HS-5 (cell line): Measurements from ENCODE around the gene HYAL2.
A peak's percentile ranks its signal among the peaks of the same experiment; 100 is the strongest.

Experiments
- DNase-seq: peaks from one replicate; pipeline ENCODE4 v3.0.0-alpha.2; 2012; ENCODE audit warnings: low read depth

Gene HYAL2, protein sequence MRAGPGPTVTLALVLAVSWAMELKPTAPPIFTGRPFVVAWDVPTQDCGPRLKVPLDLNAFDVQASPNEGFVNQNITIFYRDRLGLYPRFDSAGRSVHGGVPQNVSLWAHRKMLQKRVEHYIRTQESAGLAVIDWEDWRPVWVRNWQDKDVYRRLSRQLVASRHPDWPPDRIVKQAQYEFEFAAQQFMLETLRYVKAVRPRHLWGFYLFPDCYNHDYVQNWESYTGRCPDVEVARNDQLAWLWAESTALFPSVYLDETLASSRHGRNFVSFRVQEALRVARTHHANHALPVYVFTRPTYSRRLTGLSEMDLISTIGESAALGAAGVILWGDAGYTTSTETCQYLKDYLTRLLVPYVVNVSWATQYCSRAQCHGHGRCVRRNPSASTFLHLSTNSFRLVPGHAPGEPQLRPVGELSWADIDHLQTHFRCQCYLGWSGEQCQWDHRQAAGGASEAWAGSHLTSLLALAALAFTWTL

DNA sequence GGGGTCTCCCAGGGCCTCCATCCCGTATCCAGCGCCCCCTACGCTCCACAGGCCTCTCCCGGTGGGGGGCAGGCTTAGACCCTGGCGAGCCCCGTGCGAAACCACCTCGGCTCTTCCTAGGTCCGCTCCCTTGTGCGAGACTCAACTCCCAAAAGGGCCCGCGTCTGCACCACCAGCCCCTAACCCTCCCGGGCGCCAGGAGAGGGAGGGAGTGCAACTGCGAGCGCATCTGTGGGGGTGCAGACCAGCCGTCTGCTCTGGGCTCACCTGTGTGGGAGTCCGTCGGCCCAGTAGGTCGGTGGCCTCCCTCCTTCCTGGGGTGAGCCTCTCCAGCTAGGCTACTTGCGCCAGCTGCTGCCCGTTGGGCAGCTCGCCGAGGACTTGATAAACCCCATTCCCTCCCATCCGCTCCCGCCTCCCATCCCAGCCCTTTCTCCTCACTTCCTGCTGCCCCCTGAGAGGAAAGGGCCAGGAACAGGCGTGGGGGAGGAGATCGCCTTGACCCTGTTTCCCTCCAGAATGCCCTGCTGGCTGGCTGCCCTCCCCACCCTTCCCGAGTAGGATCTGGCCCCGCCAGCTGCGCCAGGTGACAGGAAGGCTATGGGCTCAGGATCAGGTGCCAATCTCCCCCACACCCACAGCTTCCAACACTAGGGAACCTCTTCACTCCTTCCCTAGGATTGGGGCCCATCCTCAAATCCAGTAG, at the start of gene HYAL2:
Gene HYAL2, minus strand, starts transcription at position 360 of the 706 bp plus-strand sequence. CDS start 2,256 bp downstream, outside the sequence.
- DNase-seq = no peak

DNA sequence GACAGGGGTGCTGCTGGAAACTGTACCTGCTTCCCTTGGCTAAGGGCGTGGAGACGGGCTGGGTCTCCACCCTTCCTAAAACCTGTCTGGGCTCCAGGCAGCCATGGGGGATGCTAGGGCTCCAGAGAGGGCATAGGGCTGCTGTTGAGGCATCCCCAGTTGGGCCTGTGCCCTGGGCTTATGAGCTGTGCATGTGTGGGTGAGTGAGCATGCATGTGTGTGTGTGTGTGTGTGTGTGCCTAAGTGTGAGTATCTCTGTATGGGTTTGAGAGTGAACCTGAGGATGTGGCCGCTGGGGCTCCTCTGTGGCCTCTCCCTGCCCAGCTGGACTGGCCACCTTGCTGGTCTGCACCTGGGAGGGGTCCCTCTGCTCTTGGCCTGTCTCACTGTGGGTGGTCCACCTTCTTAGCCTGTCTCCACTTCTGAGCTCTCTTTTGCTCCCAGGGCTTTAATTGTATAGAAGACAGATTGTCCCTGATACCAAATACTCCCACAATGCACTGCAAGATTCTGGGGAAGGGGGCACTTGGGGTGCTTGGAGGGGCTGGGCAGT, 48.7 kb upstream of the HYAL2 start:
- DNase-seq = no peak

DNA sequence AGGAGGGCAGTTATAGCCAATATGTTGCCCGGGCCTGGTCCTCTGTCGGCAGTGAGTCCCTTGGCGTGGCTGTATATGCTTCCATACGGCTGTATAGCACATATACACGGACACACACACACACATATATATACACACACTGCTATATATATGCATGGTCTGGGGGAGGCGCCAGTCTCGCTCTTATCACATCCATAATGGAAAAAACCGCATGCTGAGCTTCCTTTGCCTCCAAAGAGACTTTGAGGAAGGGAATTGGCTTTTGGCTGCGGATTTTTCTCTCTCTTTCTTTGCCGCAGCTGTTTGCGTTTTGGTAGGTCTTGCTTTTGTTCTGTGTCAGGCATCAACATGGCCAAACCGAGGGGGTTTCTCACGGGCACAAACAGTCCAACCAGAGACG, 48.0 kb upstream of the HYAL2 start:
- DNase-seq = no peak

DNA sequence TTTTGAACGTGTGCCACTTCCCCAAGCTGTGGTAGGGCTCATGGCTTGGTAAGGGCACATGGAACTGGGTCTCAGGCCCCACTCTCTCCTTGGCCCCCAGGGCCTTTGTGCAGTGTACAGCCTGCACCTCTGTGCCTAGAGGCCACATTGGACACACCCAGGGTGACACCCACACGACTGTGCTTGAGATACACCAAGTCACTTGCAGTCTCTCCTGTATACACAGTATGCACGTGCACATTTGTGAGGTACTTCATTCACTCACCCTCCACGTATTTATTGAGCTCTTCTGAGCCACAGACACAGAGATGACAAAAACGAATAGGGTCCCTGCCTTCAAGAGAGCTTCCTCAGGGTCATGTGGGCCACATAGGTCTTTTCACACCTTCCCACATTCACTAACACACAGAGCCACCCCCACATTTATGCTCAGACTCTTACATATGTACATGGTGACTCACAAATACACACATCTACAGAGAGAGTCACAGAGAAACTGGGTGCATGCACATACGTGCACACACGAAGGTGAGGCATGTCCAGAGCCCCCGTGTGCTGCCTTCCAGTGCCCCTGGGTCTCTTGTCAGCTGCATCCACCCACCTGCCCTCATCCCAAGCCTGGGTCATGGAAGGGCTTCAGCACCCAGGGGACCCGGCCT, 46.6 kb upstream of the HYAL2 start:
- no peak for DNase-seq

DNA sequence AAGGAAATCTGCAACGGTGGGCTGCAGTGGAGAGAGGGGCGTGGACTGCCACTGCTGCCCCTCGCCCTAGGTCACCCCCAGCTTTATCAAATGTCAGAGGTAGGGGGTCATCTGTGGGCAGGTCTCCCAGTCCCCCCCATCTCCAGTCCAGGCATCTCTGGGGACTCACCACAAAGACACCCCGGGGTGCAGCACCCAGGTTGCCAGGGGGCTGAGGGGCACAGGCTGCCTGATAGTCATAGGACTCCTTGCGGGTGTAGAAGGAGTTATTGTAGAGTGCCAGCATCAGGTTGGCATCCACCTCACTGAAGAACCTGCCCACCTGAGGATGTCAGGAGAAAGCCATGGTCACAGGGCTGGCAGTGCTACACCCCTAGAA, 43.3 kb upstream of the HYAL2 start:
- no peak for DNase-seq

DNA sequence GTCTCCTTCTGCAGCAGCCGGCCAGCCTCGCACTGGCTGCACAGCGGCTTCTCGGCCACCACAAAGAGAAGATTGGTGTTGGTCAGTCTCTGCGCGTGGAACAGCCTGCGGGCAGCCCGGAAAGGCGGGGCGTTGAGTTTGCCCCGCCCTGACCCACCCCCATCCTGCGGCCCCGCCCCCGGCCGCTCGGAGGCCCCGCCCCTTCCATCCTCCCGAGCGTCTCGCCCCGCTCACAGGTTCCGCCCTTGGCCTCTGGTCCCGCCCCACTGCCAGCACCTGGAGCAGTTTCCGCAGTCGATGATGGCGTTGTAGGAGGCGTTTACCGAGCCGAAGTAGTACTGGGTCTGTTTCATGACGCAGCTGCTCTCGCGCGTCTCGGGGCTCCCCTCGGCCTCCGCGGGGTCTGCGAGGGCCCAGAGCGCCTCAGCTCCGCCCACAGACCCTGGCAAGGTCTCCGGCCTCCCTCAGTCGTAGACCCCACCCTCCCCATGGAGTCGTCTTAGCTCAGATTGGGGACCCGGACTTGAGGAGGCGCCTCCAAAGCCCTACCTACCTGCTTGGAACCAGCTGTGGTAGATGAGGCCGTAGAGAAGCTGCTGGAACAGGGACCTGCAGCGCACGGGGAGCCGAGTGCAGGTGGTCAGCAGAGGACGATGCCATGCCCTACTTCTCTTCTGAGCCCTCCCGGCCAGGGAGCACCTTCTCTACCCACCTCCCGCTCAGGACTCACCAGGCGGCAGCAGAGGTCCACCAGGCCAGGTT, 42.7 kb upstream of the HYAL2 start:
- no peak for DNase-seq

DNA sequence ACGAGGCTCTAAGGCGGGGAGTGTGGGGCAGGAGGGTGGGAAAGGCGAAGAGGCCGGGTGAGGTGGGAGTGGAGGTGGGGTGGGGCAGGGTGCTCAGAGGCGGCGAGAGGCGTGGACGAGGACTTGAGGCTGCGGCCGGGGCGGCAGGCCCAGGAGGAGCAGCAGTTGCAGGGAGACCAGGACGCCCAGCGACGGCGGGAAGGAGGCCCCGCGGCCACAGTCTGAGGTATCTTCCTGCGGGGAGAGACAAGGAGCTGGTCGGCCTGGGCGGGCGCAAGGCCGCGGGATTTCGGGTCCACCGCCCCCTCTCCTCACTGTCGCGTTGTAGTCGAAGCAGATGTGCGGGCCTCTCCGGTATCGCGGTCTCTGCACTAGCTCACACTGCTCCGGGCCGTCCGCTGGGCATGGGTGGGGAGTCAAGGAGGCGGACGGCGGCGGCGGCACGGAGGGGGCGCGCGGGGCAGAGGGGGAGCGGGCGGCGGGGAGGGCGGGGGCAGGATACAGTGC, 42.1 kb upstream of the HYAL2 start:
- DNase-seq = no peak

DNA sequence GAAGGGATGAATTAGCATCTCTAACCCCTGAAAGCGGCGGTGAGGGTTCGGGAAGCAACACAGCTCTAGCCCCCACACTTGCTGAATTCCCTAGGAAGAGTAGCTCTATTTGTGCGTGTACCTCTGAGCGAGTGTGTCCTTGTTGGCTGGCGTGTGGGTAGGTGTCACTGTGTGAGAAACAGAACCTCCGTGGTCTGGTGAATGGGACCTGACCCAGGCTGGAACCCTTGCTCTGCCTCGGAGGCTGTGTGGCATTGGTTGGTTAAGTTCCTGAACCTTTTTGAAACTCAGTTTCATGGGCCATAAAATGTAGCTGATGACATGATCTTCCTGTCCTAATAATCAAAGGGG, 37.2 kb upstream of the HYAL2 start:
- no peak for DNase-seq

DNA sequence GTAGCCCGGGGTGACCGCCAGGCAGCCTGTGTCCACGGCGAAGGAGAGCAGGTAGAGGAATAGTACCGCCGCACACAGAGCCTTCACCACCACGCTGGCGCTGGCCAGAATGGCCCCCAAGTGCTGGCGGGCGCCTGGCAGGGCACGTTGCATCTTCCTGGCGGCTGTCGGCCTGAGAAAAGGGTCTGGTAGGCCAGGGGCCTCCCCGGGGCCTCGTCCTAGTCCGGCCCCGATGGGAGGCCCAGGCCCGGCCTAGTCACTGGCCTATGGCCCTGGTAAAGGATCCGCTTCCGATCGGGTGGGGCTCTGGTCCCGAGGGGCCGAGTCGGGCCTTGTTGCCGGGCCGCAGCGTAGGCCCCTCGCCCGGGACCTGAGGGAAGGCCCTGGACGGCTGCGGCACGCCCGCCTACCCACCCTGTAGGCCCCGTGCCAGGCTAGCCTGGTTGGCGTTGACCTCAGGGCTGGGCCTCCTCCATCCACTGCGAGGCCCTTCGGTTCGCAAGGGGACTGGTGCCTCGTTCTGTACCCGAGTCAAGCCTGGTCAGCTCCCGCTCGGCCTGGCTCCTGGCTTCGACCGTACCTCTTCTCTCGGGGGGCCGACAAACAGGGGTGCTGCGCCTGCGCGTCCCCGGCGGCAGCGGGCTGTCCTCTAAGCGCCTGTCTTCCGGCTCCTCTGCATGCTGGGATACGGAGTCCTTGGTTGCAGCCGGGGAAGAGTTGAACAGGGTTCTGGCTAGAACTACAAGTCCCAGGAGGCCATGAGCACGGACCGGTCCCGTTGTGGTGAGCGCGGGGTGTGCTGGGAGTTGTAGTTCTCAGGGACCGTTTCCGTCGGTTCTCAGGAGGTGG, 36.6 kb upstream of the HYAL2 start, which contains the start of gene TMEM115:
Gene TMEM115, minus strand, starts transcription at position 611 of the 849 bp plus-strand sequence. Its CDS starts 458 bp downstream, at position 153.
- DNase-seq = peak; percentile 94

DNA sequence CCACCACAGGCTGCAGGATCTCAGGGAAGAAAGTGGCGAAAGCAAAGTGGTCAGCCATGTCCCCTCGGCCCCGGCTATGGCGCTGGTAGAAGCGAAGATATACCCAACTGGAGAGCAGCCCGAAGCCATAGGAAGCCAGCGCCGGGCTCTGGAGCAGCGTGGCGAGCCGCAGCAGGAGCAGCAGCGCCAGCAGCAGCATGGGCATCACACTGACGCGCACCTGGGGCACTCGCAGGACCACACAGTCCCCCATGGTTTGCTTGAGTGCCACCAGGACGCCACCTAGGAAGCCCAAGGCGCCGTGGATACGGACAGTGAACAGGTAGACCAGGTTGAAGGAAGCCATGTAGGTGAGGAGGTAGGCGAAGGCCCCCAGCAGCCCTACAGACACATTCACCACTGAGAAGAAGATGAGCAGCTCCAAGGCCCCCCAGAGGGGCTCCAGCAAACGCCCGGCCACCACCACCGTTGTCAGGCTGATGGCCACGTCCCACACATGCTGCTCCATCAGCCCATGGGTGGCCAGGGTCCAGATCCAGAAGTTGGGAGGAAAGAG, 35.9 kb upstream of the HYAL2 start:
- DNase-seq = no peak

DNA sequence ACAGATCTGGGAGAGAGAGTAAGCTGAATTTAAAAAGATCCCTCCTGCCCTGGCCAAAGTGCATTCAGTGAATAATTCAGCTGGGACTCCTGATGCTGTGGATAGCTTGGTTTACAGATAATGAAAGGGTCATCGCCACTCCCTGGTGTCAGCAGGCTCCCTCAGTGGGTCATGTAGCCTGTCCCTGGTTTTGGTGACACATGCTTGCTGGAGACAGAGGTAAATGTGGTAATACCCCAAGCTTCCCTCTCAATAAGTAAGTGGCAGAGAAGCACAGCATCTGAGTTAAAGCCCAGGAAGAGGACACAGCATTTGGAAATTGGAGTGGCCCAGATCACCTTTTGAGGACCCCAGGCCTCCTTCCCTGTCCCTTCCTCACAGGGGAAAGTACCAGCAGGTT, 34.9 kb upstream of the HYAL2 start:
- DNase-seq = no peak

DNA sequence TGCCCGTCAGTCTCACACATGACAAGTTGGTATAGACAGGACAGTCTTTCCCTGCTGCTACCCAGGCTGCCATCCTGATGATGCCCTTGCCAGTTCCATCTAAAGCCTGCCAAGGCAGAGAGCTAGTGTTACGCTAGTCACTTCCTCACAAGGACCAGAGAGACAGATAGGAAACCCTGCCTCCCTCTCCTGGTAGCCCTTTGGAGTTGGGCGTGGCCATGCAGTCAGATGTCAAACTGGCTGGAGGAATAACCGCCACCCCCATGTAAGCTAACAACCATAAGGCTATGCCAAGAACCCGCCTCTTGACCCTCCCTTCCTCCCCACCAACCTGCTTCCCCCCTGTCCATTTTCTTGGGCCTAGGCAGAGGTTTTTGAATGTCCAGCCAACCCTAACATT, 34.0 kb upstream of the HYAL2 start:
- no peak for DNase-seq

DNA sequence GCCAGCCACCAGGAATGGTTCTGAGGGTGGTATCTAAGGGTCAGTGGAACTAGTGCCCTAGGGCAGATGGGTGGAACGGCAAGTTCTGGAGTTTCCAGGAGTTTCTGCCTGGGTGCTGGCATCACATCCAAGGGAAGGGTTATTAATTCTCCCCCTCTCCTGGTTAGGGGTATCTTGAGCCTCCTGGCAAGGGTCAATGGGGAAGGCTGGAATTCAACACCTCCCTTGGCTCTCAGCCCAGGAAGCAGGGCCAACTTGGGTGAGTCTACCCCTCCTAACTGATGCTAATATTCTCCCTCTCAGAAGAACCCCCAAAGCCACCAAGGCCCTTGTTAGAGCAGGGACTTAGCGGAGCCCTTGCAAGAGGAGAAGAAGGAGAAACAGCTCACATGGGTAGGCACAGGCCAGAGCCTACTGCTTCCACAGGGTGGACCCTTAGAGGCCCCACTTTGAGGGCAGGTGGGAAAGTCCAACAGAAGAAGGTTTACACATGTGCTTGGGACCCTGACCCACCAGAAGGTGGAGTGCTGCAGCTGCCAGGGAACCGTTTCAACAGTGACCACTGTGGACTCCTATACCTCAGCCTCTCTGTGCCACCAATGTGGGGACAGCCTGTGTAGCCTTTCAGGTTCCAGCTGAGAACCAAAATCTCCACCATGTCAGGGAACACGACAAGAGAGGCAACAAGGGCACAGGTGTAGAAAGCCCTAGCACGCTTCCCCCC, 33.4 kb upstream of the HYAL2 start:
- DNase-seq = no peak

DNA sequence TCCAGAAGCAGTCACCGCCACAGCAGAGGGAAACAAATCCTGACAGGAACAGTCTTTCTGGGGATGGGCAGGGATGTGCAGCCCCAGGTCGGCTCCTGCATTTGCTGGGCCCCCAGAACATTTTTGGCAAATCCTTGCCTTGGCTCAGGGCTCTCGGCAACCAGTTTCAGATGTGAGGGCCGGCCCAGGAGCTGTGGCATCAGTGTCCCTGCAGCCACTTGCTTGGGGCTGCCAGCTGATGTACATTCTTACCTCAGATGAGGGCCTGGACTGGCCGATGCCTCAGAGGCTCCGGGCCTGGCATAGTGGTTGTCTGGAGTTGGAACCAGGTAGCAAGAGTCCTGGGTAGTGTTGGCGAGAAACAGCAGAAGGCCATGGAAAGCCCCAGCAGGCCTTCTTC, 32.3 kb upstream of the HYAL2 start:
- no peak for DNase-seq

DNA sequence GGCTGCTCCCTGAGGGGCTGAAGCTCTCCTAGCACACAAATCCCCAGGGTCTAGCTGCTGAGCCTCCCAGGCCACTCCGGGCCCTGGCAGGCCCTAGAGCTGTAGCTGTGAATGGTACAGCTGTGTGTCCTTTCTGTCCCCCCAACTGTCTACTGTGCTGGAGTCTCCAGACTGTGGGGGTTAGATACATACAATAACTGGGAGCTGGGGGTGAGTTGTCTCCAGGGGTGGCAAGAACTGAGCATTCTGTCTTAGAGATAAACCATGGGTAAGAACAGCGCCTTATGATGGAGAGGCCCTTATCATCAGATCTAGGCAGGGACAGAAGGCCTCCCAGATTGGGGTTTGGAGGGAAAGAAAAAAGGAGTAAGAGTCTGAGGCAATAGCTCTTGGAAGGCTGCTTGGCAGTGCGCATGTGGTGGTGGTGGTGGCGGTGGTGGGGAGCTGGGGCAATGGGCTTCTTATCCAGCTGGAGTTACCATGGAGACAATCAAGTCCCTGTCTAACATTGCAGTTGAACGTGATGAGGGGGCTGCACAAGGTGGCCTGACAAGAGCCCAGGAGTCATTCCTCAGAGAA, 31.7 kb upstream of the HYAL2 start:
- DNase-seq = no peak

DNA sequence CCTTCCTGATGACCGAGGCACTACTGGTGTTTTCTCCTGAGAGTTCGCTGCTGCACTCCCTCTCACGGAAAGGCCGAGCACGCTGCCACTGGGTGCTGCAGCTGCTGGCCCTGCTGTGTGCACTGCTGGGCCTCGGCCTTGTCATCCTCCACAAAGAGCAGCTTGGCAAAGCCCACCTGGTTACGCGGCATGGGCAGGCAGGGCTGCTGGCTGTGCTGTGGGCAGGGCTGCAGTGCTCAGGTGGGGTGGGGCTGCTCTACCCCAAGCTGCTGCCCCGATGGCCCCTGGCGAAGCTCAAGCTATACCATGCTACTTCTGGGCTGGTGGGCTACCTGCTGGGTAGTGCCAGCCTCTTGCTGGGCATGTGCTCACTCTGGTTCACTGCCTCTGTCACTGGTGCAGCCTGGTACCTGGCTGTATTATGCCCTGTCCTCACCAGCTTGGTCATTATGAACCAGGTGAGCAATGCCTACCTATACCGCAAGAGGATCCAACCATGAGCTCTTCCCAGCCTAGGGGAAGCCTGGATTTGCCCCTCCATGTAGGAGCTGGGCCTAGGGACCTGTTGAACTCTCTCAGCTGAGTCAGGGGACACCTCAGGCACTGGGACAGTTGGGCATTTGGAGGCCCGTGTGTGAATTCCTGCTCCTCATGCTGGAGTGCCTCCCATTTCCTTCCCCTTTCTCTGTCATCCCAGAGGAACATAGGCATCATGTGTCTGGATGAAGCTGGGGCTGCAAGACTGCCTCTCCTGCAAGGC, 30.9 kb upstream of the HYAL2 start:
- DNase-seq = no peak

DNA sequence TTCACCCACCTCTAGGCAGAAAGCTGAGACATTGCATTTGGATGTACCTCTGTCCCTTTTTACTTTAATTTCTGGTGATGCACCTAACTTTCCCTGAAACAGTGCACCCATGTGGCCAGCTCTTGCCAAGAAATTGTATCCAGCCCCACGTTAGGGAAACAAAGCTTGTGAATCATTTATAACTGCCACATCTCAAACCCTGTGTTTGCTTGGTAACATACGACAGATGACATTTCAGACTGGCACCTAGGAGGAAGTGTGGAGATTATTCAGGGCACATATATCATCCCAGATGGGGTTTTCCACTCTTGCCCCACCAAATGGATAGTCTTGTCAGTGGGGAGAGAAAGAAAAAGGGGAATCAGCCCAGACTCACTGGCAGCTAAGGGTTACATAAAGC, 30.2 kb upstream of the HYAL2 start:
- DNase-seq = no peak

DNA sequence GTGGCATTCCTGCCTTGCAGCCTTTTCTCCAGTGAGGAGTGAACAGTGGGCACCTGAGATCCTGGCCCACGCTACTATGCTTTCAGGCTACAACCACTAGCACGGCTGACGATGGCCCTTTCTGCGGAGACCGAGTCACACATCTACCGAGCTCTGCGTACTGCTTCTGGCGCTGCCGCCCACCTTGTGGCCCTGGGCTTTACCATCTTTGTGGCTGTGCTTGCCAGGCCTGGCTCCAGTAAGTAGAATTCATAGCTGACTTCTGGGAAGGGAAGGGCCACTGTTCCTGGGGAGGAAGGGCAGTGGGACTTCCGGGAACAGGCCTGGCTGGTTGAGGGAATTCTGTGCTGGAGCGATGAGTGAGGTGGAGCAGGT, 28.8 kb upstream of the HYAL2 start:
- DNase-seq = no peak
